Colonic mucosa (tissue), 4 donors: ENCODE results near the gene FGF1. TPM values are rescaled to one million over a fixed set of nuclear protein-coding genes. Genes with fewer than 3 reads are reported as not detected.

Source experiments
- DNase-seq: peaks from one replicate; pipeline ENCODE4 v3.0.0-alpha.2; 2020
- H3K27ac ChIP-seq: fragments of 200-600 bp; one replicate; pipeline ENCODE4 v1.8.0; 2021
- H3K27me3 ChIP-seq: fragments of 200-600 bp; one replicate; pipeline ENCODE4 v1.8.0; 2021
- H3K36me3 ChIP-seq: fragments of 200-600 bp; one replicate; pipeline ENCODE4 v1.8.0; 2021
- H3K4me1 ChIP-seq: fragments of 200-600 bp; one replicate; pipeline ENCODE4 v1.8.0; 2021; ENCODE audit warnings: mild to moderate bottlenecking
- H3K4me3 ChIP-seq: fragments of 200-600 bp; one replicate; pipeline ENCODE4 v1.8.0; 2021
- H3K9ac ChIP-seq, 2 donors: one replicate each; pipeline ENCODE4 v1.7.0; 2013; ENCODE audit warnings: control low read depth in 2 of 2, low read depth in 2 of 2, low read length in 2 of 2
- H3K9me3 ChIP-seq: fragments of 200-600 bp; one replicate; pipeline ENCODE4 v1.8.0; 2021
- intact Hi-C: fragments of 100-400 bp; cut with DNase I; formaldehyde crosslinking; loops from one replicate; pipeline ENCODE4 v1.14.1; 2022
- total RNA-seq, 2 donors: library from RNA; stranded (reverse); fragmentation: NEBNext Ultra II Directional in 1 of 2; extraction: Animal tissue kit (Norgen Biotek cat#: 25700) in 1 of 2; gene quantifications; one replicate each; pipeline ENCODE4 v1.2.1, GENCODE V29; 2021
- TF ChIP-seq, protein P1 (sequence below): fragments of 200-600 bp; IDR thresholded peaks from one replicate; pipeline ENCODE4 v1.8.0; 2022; ENCODE audit warnings: antibody characterized with exemption, mild to moderate bottlenecking
- donor health status: healthy.
- donor health status: DM: no; HTN: no; CAD: no.
- donor health status: DM: no; HTN: no; CAD: no.

The FGF1 gene
- total RNA-seq, 2 donors from 2014 or later = 0.90 TPM; not detected in 1

DNA sequence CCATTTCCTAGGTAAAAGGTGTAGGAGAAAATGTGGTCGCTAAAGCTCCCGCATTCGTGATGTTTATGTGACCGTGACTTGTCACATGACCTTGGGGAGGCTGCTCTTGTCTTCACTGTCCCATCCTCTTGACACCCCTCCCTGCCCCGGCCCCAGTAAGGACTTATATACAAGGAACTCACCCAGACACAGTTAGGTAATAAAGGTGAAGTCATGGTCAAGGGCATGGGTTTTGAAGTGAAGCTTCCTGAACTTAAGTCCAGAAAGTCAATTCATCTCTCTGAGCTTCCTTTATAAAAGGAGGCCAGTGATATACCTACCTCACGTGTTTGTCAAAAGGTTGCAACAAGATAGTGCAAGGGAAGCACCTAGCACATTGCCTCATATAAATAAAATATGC lies 17.6 kb downstream of the FGF1 start:
- H3K4me1 ChIP-seq = no peaks in the 10 kb centered on the region
- intact Hi-C loops = no loop called here
- H3K9me3 ChIP-seq = no peaks in the 10 kb centered on the region
- no peak overlapping the region for H3K27ac ChIP-seq
- DNase-seq = no peak
- no peak overlapping the region for H3K4me3 ChIP-seq
- no peaks in the 10 kb centered on the region for H3K36me3 ChIP-seq
- no peak overlapping the region for H3K9ac ChIP-seq
- no peaks in the 10 kb centered on the region for H3K27me3 ChIP-seq
- TF ChIP-seq, protein P1, sequence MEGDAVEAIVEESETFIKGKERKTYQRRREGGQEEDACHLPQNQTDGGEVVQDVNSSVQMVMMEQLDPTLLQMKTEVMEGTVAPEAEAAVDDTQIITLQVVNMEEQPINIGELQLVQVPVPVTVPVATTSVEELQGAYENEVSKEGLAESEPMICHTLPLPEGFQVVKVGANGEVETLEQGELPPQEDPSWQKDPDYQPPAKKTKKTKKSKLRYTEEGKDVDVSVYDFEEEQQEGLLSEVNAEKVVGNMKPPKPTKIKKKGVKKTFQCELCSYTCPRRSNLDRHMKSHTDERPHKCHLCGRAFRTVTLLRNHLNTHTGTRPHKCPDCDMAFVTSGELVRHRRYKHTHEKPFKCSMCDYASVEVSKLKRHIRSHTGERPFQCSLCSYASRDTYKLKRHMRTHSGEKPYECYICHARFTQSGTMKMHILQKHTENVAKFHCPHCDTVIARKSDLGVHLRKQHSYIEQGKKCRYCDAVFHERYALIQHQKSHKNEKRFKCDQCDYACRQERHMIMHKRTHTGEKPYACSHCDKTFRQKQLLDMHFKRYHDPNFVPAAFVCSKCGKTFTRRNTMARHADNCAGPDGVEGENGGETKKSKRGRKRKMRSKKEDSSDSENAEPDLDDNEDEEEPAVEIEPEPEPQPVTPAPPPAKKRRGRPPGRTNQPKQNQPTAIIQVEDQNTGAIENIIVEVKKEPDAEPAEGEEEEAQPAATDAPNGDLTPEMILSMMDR = no peak

DNA sequence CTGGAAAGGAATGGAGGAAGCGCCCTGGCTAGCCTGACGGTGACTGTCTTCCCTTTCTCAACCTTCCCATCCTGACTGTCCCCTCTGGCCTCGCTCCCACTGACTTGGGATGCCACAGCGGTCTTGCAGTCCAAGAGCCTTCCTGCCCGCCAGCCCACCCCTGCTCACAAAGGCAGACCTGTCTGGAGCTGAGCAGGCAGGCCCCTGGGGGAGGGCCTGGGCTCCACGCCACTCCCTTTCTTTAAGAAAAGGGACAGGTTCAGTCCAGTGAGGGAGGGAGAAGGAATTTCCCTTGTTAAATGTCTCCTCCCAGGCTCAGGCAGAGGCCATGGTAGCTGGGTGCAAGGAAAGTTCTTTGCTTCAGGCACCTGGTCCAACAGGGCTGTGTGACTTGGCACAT lies 18.1 kb downstream of the FGF1 start:
- TF ChIP-seq, protein P1 = no peak
- Histone ChIP-seq H3K9ac (no peak overlapping the region), H3K4me3 (no peak overlapping the region), H3K36me3 (no peaks in the 10 kb centered on the region), H3K4me1 (no peaks in the 10 kb centered on the region), H3K27ac (no peak overlapping the region), H3K9me3 (no peaks in the 10 kb centered on the region), H3K27me3 (no peaks in the 10 kb centered on the region)
- DNase-seq = no peak
- intact Hi-C loops = no loop called here

DNA sequence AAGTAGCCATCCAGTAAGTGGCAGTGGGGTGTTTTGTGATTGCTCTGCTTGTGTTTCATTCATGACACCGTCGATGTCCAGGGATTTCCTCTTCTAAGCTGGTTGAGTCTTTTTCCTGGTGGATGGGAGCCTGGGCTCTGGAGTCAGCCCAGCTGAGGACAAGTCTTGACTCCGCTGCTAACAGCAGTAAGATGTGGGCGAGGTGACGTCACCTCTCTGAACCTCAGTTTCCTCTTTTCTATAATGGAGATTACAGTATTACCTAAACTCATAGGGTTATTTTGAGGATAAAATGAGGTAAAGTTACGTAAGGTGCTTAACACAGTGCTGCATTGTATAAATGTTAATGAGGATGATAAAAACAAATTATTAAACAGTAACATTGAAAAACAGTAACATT lies 21.3 kb downstream of the FGF1 start:
- no peaks in the 10 kb centered on the region for H3K36me3 ChIP-seq
- DNase-seq = no peak
- no peak overlapping the region for H3K9ac ChIP-seq
- no peaks in the 10 kb centered on the region for H3K4me1 ChIP-seq
- H3K27ac ChIP-seq = no peak overlapping the region
- intact Hi-C loops = no loop called here
- H3K9me3 ChIP-seq = no peaks in the 10 kb centered on the region
- TF ChIP-seq, protein P1 = no peak
- H3K4me3 ChIP-seq = no peak overlapping the region
- H3K27me3 ChIP-seq = no peaks in the 10 kb centered on the region

DNA sequence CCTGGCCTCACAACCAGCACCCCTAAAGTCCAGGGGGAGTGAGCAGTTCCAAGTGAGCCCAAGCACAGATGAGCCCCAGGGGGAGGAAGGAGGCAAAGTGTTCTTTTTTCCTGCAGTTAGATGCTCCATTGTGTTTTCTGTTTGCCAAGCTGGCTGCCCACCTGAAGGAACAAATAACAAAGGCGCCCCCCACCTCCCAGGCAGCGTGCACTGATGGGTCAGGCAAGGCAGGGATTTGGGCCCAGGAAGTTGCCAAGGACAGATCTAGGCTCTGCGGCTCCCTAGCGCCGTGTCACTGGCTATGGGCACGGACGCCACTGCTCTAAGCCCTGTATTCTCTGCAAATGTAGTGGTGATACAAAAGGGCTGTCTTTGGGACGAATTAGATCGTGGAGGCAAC lies 21.8 kb downstream of the FGF1 start:
- intact Hi-C loops = no loop called here
- Histone ChIP-seq H3K4me3 (no peak overlapping the region), H3K36me3 (no peaks in the 10 kb centered on the region), H3K27me3 (no peaks in the 10 kb centered on the region), H3K27ac (no peak overlapping the region), H3K9ac (no peak overlapping the region), H3K4me1 (no peaks in the 10 kb centered on the region), H3K9me3 (no peaks in the 10 kb centered on the region)
- TF ChIP-seq, protein P1 = no peak
- DNase-seq = no peak

DNA sequence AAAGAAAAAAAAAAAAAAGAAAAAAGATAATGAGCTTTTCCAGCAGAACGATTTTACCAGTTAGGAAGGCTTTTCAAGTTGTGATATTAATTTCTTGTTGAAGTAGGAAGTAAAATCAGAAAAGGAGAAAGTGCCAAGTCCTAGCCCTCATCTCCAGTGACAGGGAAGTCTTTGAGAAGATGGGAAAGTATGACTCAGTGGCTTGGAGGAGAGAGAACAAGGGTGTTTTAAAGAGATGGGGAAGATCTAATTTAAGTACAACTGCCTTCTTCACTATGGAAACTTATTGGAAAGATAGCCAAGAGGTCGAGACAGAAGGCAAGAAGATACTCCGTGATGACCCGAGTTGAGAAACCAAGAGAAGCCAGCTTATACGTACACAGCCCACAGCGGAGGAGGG lies 22.6 kb downstream of the FGF1 start:
- H3K4me3 ChIP-seq = no peak overlapping the region
- no peaks in the 10 kb centered on the region for H3K36me3 ChIP-seq
- no peaks in the 10 kb centered on the region for H3K27me3 ChIP-seq
- intact Hi-C loops = no loop called here
- H3K4me1 ChIP-seq = no peaks in the 10 kb centered on the region
- H3K9ac ChIP-seq = no peak overlapping the region
- H3K27ac ChIP-seq = no peak overlapping the region
- TF ChIP-seq, protein P1 = no peak
- no peaks in the 10 kb centered on the region for H3K9me3 ChIP-seq
- no peak for DNase-seq

DNA sequence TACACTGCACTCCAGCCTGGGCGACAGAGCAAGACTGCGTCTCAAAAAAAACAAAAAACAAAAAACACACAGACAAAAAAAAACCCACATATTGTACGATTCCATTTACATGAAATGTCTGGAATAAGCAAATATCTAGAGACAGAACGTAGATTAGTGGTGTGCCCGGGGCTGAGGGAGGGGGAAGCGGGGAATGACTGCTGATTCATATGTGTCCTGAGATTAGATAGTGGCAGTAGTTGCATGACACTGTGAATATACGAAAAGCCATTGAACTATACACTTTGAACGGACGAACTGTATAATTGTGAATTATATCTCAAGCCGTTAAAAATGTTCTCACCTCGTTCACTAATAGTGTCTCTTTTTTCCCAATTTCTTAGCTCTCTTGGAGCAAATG lies 23.9 kb downstream of the FGF1 start:
- Histone ChIP-seq H3K27ac (no peak overlapping the region), H3K9me3 (no peaks in the 10 kb centered on the region), H3K27me3 (no peaks in the 10 kb centered on the region), H3K9ac (no peak overlapping the region), H3K4me3 (no peak overlapping the region), H3K36me3 (no peaks in the 10 kb centered on the region), H3K4me1 (no peaks in the 10 kb centered on the region)
- DNase-seq = no peak
- intact Hi-C loops = no loop called here
- TF ChIP-seq, protein P1 = no peak
